ENCODE measurements around the gene PEX14. TPM values are rescaled to one million over a fixed set of nuclear protein-coding genes. Genes with fewer than 3 reads are reported as not detected.
A peak's percentile ranks its signal among the peaks of the same experiment; 100 is the strongest.

Gene PEX14
- polyA plus RNA-seq, 1 donor (not counting 4 experiments of a cell fraction or from before 2014, with no cell fraction given) = 8.4 TPM

- Histone ChIP-seq H3K4me3 (ENCODE audit: control insufficient read depth in 2 of 3, extremely low read depth in 1 of 3, insufficient read depth in 2 of 3, low read depth in 1 of 3, low read length in 3 of 3) (no peak overlapping the region), H3K4me2 (ENCODE audit: control insufficient read depth, extremely low read depth, insufficient read depth, low read depth, low read length) (no peak overlapping the region), H3K36me3 (ENCODE audit: control insufficient read depth in 2 of 2, extremely low read depth in 1 of 2, insufficient read depth in 2 of 2, low read length in 2 of 2) (peaks cover 0 to 4% of the 10 kb centered on the region in 2 experiments), H3K27ac (ENCODE audit: control insufficient read depth, insufficient read depth, low read length) (no peak overlapping the region), H3K9me1 (ENCODE audit: control insufficient read depth, extremely low read depth, insufficient read depth, low read length) (no peaks in the 10 kb centered on the region), H3K4me1 (ENCODE audit: control insufficient read depth, extremely low read depth, insufficient read depth, low read length) (peaks cover 11% of the 10 kb centered on the region), H3K27me3 (ENCODE audit: control insufficient read depth, extremely low read depth, insufficient read depth, low read length) (no peaks in the 10 kb centered on the region), H4K20me1 (ENCODE audit: control insufficient read depth, extremely low read depth, insufficient read depth, low read length) (no peaks in the 10 kb centered on the region), H3K9ac (ENCODE audit: control insufficient read depth, extremely low read depth, insufficient read depth, low read length) (no peak overlapping the region), H2AFZ (ENCODE audit: control insufficient read depth, low read length) (no peak overlapping the region), H3K9me3 (ENCODE audit: control insufficient read depth, low read depth, low read length) (no peaks in the 10 kb centered on the region), H3K79me2 (ENCODE audit: control insufficient read depth, insufficient read depth, low read length) (peaks cover 81% of the 10 kb centered on the region)
- FAIRE-seq (no peak), DNase-seq (ENCODE audit: low read depth, low spot score) (no peak)
- TF ChIP-seq EZH2 (IDR thresholded peaks at IDR 0.05; ENCODE audit: low read length) (no peak), CTCF (optimal IDR thresholded peaks at IDR 0.05 in 1 of 3, IDR thresholded peaks at IDR 0.05 in 1 of 3, conservative IDR thresholded peaks at IDR 0.05 in 1 of 3; ENCODE audit: extremely low read depth in 1 of 3, insufficient read depth in 2 of 3, low read length in 3 of 3) (no peak)
- dilution Hi-C loops (cut with MboI; ENCODE audit: extremely low pct_ligation_motif_present, low sequenced_read_pairs) = no loop called here
Measured at GRCh38 chr1:10490286-10490970, 15.7 kb downstream of the PEX14 start.

GRCh38 chr1:10494418-10494753 is 19.6 kb downstream of the PEX14 start:
- H3K9ac ChIP-seq (ENCODE audit: control insufficient read depth, extremely low read depth, insufficient read depth, low read length) = no peak overlapping the region
- H3K36me3 ChIP-seq (ENCODE audit: control insufficient read depth in 2 of 2, extremely low read depth in 1 of 2, insufficient read depth in 2 of 2, low read length in 2 of 2) = peaks cover 2 to 10% of the 10 kb centered on the region in 2 experiments
- H3K79me2 ChIP-seq (ENCODE audit: control insufficient read depth, insufficient read depth, low read length) = peaks cover 73% of the 10 kb centered on the region
- H3K9me1 ChIP-seq (ENCODE audit: control insufficient read depth, extremely low read depth, insufficient read depth, low read length) = no peaks in the 10 kb centered on the region
- no peaks in the 10 kb centered on the region for H4K20me1 ChIP-seq (ENCODE audit: control insufficient read depth, extremely low read depth, insufficient read depth, low read length)
- H3K27me3 ChIP-seq (ENCODE audit: control insufficient read depth, extremely low read depth, insufficient read depth, low read length) = no peaks in the 10 kb centered on the region
- H3K4me1 ChIP-seq (ENCODE audit: control insufficient read depth, extremely low read depth, insufficient read depth, low read length) = peaks cover 22% of the 10 kb centered on the region
- H2AFZ ChIP-seq (ENCODE audit: control insufficient read depth, low read length) = no peak overlapping the region
- TF ChIP-seq EZH2 (IDR thresholded peaks at IDR 0.05; ENCODE audit: low read length) (no peak), CTCF (optimal IDR thresholded peaks at IDR 0.05 in 1 of 3, IDR thresholded peaks at IDR 0.05 in 1 of 3, conservative IDR thresholded peaks at IDR 0.05 in 1 of 3; ENCODE audit: extremely low read depth in 1 of 3, insufficient read depth in 2 of 3, low read length in 3 of 3) (no peak)
- H3K4me3 ChIP-seq (ENCODE audit: control insufficient read depth in 2 of 3, extremely low read depth in 1 of 3, insufficient read depth in 2 of 3, low read depth in 1 of 3, low read length in 3 of 3) = no peak overlapping the region
- H3K27ac ChIP-seq (ENCODE audit: control insufficient read depth, insufficient read depth, low read length) = no peak overlapping the region
- FAIRE-seq (no peak), DNase-seq (ENCODE audit: low read depth, low spot score) (no peak)
- dilution Hi-C loops (cut with MboI; ENCODE audit: extremely low pct_ligation_motif_present, low sequenced_read_pairs) = no loop called here
- H3K9me3 ChIP-seq (ENCODE audit: control insufficient read depth, low read depth, low read length) = no peaks in the 10 kb centered on the region
- peak overlapping the region; percentile 86 for H3K4me2 ChIP-seq (ENCODE audit: control insufficient read depth, extremely low read depth, insufficient read depth, low read depth, low read length)

Measured in keratinocyte (primary cell).